Mesenchymal stem cell (in vitro differentiated cells and primary cell): ENCODE data around the gene WWOX.

Source experiments
- DNase-seq: peaks from one replicate; pipeline ENCODE4 v3.0.0-alpha.2; 2013
- H2AFZ ChIP-seq: one replicate; pipeline ENCODE4 v1.6.1; 2013; ENCODE audit warnings: low read depth, mild to moderate bottlenecking, control low read depth, inconsistent platforms, low read length, moderate library complexity
- H2AK5ac ChIP-seq: 2 replicates; pipeline ENCODE4 v1.6.1; 2013; ENCODE audit warnings: low read length, moderate library complexity, mild to moderate bottlenecking, inconsistent platforms; ENCODE audit not compliant: severe bottlenecking
- H2BK120ac ChIP-seq: one replicate; pipeline ENCODE4 v1.6.1; 2013; ENCODE audit warnings: low read depth, mild to moderate bottlenecking, inconsistent platforms, low read length, moderate library complexity
- H2BK12ac ChIP-seq, 2 experiments: one replicate each; pipeline ENCODE4 v1.6.1; 2013; ENCODE audit warnings: inconsistent platforms in 2 of 2, low read length in 2 of 2, mild to moderate bottlenecking in 2 of 2, moderate library complexity in 2 of 2, control low read depth in 1 of 2
- H2BK15ac ChIP-seq: one replicate; pipeline ENCODE4 v1.6.1; 2013; ENCODE audit warnings: mild to moderate bottlenecking, low read depth, inconsistent platforms; ENCODE audit not compliant: poor library complexity, severe bottlenecking
- H2BK5ac ChIP-seq: 2 replicates; pipeline ENCODE4 v1.6.1; 2013; ENCODE audit warnings: low read depth, mild to moderate bottlenecking, low read length, control low read depth, inconsistent platforms; ENCODE audit not compliant: poor library complexity, severe bottlenecking
- H3K14ac ChIP-seq, 2 experiments: one replicate each; pipeline ENCODE4 v1.6.1; 2013; ENCODE audit warnings: inconsistent platforms in 2 of 2, low read length in 2 of 2, control low read depth in 1 of 2, mild to moderate bottlenecking in 1 of 2, moderate library complexity in 1 of 2
- H3K18ac ChIP-seq, 2 experiments: one replicate each; pipeline ENCODE4 v1.6.1; 2013; ENCODE audit warnings: inconsistent platforms in 2 of 2, low read length in 2 of 2, control low read depth in 1 of 2, low read depth in 1 of 2, mild to moderate bottlenecking in 1 of 2
- H3K23ac ChIP-seq, 2 experiments: one replicate each; pipeline ENCODE4 v1.6.1; 2013; ENCODE audit warnings: inconsistent platforms in 2 of 2, low read length in 2 of 2, mild to moderate bottlenecking in 2 of 2, moderate library complexity in 2 of 2, control low read depth in 1 of 2
- H3K27ac ChIP-seq: 2 replicates; pipeline ENCODE4 v1.5.1; 2013; ENCODE audit warnings: mild to moderate bottlenecking, moderate library complexity, low read length, control low read depth, inconsistent platforms; ENCODE audit not compliant: poor library complexity, severe bottlenecking
- H3K27me3 ChIP-seq, 2 experiments: 2 replicates each; pipeline versions ENCODE4 v1.6.1 to v1.7.0; 2013; ENCODE audit warnings: low read length in 2 of 2, mild to moderate bottlenecking in 2 of 2, moderate library complexity in 2 of 2, control low read depth in 1 of 2, inconsistent platforms in 1 of 2; ENCODE audit not compliant: control insufficient read depth in 1 of 2, insufficient read depth in 1 of 2
- H3K36me3 ChIP-seq, 2 experiments: 2 replicates each; pipeline versions ENCODE4 v1.6.1 to v1.7.0; 2013; ENCODE audit warnings: low read length in 2 of 2, control low read depth in 1 of 2, inconsistent platforms in 1 of 2, low read depth in 1 of 2, mild to moderate bottlenecking in 1 of 2; ENCODE audit not compliant: insufficient read depth in 2 of 2, control insufficient read depth in 1 of 2
- H3K4ac ChIP-seq, 2 experiments: one replicate each; pipeline ENCODE4 v1.6.1; 2013; ENCODE audit warnings: inconsistent platforms in 2 of 2, low read length in 2 of 2, mild to moderate bottlenecking in 2 of 2, moderate library complexity in 2 of 2, control low read depth in 1 of 2, low read depth in 1 of 2
- H3K4me1 ChIP-seq: 2 replicates; pipeline ENCODE4 v1.6.1; 2013; ENCODE audit warnings: low read depth, low read length, control low read depth; ENCODE audit not compliant: control insufficient read depth, insufficient read depth
- H3K4me2 ChIP-seq: 2 replicates; pipeline ENCODE4 v1.6.1; 2013; ENCODE audit warnings: low read length, mild to moderate bottlenecking, inconsistent platforms; ENCODE audit not compliant: poor library complexity, severe bottlenecking
- H3K4me3 ChIP-seq, 2 experiments: 2 replicates each; pipeline versions ENCODE4 v1.5.1 to v1.7.0; 2013; ENCODE audit warnings: low read length in 2 of 2, mild to moderate bottlenecking in 2 of 2, control low read depth in 1 of 2, low read depth in 1 of 2; ENCODE audit not compliant: insufficient read depth in 1 of 2
- H3K79me1 ChIP-seq: replicated peaks from 2 replicates; pipeline ENCODE4 v1.6.1; 2013; ENCODE audit warnings: mild to moderate bottlenecking, control low read depth, low read length, inconsistent platforms; ENCODE audit not compliant: poor library complexity, severe bottlenecking
- H3K9ac ChIP-seq: 2 replicates; pipeline ENCODE4 v1.7.0; 2013; ENCODE audit warnings: mild to moderate bottlenecking, low read length, moderate library complexity
- H3K9me3 ChIP-seq: 2 replicates; pipeline ENCODE4 v1.7.0; 2013; ENCODE audit warnings: mild to moderate bottlenecking, low read length; ENCODE audit not compliant: control insufficient read depth
- H4K8ac ChIP-seq: one replicate; pipeline ENCODE4 v1.6.1; 2013; ENCODE audit warnings: inconsistent platforms, mild to moderate bottlenecking, low read length, moderate library complexity
- H4K91ac ChIP-seq: one replicate; pipeline ENCODE4 v1.6.1; 2013; ENCODE audit warnings: mild to moderate bottlenecking, low read length, inconsistent platforms
- WGBS: methylation state at CpG from one replicate; pipeline ENCODE4 v1.1.7; 2013; ENCODE audit warnings: mixed read lengths; 5-methylcytosine and 5-hydroxymethylcytosine counted together

The WWOX gene

DNA sequence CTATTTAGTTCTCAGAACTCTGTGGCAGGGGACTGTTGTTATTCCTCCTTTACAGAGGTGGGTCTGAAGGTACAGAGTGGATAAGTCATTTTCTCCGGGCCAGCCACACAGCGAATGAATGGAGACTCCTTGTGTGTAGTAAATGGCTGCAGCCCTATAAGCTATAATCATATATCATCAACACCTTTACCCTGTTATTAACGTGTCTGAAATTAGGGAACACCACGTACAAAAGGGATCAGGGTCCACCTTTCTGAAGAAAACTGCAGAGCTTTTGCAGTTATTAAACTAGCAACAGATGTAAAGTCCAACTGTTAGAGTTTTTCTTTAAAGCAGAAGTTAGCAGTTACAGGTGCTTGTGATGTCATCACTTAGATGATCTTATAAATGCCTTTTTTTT lies 804.4 kb downstream of the WWOX start:
- H3K14ac ChIP-seq, result no peak overlapping the region
- no peak overlapping the region for H2BK120ac ChIP-seq
- H3K9ac ChIP-seq, result no peak overlapping the region
- no peak overlapping the region for H2BK12ac ChIP-seq
- no peak overlapping the region for H2BK5ac ChIP-seq
- no peak overlapping the region for H3K27ac ChIP-seq
- no peak overlapping the region for H2AK5ac ChIP-seq
- H4K91ac ChIP-seq, result no peak overlapping the region
- no peak overlapping the region for H3K4me2 ChIP-seq
- no peaks in the 10 kb centered on the region for H3K4me1 ChIP-seq
- no peak overlapping the region for H2BK15ac ChIP-seq
- H3K4me3 ChIP-seq, result no peak overlapping the region
- H3K27me3 ChIP-seq, result no peaks in the 10 kb centered on the region
- no peak overlapping the region for H3K4ac ChIP-seq
- WGBS, result 73% methylated on average over 3 of the region's 4 CpGs
- H4K8ac ChIP-seq, result no peak overlapping the region
- no peak for DNase-seq
- no peak overlapping the region for H3K23ac ChIP-seq
- no peak overlapping the region for H2AFZ ChIP-seq
- no peaks in the 10 kb centered on the region for H3K79me1 ChIP-seq
- H3K36me3 ChIP-seq, result no peaks in the 10 kb centered on the region
- no peak overlapping the region for H3K18ac ChIP-seq
- no peaks in the 10 kb centered on the region for H3K9me3 ChIP-seq

DNA sequence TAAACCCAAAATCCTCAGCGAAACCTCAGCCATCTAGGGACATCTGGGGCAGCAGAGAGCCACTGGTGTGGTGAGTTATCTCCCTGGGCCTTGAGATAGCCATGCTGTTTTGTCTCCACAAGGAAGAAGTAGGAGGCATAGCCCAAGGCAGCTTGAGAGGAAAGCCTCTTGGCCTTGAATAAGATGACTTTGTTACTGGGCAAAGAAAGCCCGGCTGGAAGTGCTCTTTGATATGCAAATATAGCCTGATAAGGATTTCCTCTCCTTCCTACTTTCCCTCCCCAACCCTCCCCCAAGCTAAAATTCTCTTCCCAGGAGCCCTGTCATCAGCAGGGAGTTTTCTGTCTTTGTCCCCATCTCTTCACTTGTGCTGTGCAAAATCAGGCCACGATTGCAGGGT lies 806.7 kb downstream of the WWOX start:
- peaks cover 3% of the 10 kb centered on the region for H3K9me3 ChIP-seq
- H2BK120ac ChIP-seq, result no peak overlapping the region
- no peak for DNase-seq
- H4K91ac ChIP-seq, result no peak overlapping the region
- no peak overlapping the region for H3K9ac ChIP-seq
- WGBS, result 55% methylated on average over 3 of the region's 3 CpGs
- no peak overlapping the region for H2BK15ac ChIP-seq
- H3K4me3 ChIP-seq, result no peak overlapping the region
- no peak overlapping the region for H4K8ac ChIP-seq
- no peaks in the 10 kb centered on the region for H3K4me1 ChIP-seq
- H3K79me1 ChIP-seq, result no peaks in the 10 kb centered on the region
- H2AFZ ChIP-seq, result no peak overlapping the region
- no peaks in the 10 kb centered on the region for H3K36me3 ChIP-seq
- H3K4me2 ChIP-seq, result no peak overlapping the region
- no peak overlapping the region for H3K14ac ChIP-seq
- H2BK12ac ChIP-seq, result no peak overlapping the region
- H3K23ac ChIP-seq, result no peak overlapping the region
- H3K4ac ChIP-seq, result no peak overlapping the region
- H2AK5ac ChIP-seq, result no peak overlapping the region
- H3K27me3 ChIP-seq, result no peaks in the 10 kb centered on the region
- no peak overlapping the region for H3K18ac ChIP-seq
- no peak overlapping the region for H3K27ac ChIP-seq
- H2BK5ac ChIP-seq, result no peak overlapping the region

DNA sequence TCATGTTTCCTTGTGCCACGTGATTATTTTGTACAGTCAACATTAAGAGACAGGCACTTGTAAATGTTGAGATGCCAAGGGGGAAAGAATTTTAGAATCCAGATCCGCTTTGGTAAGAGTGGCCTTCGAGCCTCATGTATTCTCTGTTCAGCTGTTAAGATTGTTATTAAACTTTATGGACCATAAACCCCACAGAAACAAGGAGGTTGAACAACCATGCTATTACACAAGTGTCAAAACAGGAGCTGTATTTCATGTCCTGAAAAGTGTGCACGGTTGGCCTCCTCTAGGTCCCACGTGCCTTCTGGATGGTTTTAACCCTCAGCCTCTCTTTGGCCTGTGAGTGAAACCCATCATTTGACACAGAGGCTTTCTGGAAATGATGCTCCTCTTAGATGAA lies 809.8 kb downstream of the WWOX start:
- no peak overlapping the region for H3K23ac ChIP-seq
- H3K27me3 ChIP-seq, result no peaks in the 10 kb centered on the region
- no peak overlapping the region for H2AFZ ChIP-seq
- H3K4me3 ChIP-seq, result no peak overlapping the region
- H2BK15ac ChIP-seq, result no peak overlapping the region
- H2BK120ac ChIP-seq, result no peak overlapping the region
- H4K91ac ChIP-seq, result no peak overlapping the region
- H2BK5ac ChIP-seq, result no peak overlapping the region
- H4K8ac ChIP-seq, result no peak overlapping the region
- no peak overlapping the region for H3K4me2 ChIP-seq
- no peak for DNase-seq
- no peak overlapping the region for H2AK5ac ChIP-seq
- no peak overlapping the region for H2BK12ac ChIP-seq
- H3K9ac ChIP-seq, result no peak overlapping the region
- peaks cover 3% of the 10 kb centered on the region for H3K9me3 ChIP-seq
- H3K27ac ChIP-seq, result no peak overlapping the region
- WGBS, result 65% methylated on average over 5 of the region's 5 CpGs
- no peaks in the 10 kb centered on the region for H3K4me1 ChIP-seq
- no peak overlapping the region for H3K14ac ChIP-seq
- H3K79me1 ChIP-seq, result no peaks in the 10 kb centered on the region
- no peak overlapping the region for H3K4ac ChIP-seq
- no peak overlapping the region for H3K18ac ChIP-seq
- H3K36me3 ChIP-seq, result no peaks in the 10 kb centered on the region

DNA sequence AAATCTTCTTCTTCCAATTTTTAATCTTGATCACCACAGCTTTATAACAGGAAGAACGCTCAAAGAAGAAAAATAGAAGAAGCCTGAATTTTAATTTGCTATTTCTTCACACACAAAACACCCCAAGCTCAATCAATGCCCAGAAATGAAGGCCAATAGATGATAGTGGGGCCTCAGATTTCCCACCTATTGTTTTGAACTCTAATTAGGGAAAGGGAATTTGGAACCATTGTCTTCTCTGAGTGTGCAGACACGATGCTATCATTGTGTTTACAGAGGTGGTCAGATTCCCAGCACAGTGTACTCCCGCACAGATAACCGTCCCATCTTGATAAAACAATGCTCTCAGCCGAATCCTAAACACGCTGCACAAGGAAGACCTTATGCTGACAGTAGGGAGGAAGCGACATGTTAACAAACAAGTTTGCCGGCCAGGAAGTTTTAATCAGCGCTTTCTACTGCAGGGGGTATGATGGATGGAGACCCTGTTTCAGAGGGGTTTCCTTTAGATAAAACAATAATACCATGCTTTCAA lies 816.4 kb downstream of the WWOX start:
- H3K9ac ChIP-seq, result no peak overlapping the region
- no peak overlapping the region for H2BK12ac ChIP-seq
- no peak overlapping the region for H3K4ac ChIP-seq
- H3K23ac ChIP-seq, result no peak overlapping the region
- no peak overlapping the region for H4K8ac ChIP-seq
- H2AK5ac ChIP-seq, result no peak overlapping the region
- H3K18ac ChIP-seq, result no peak overlapping the region
- no peaks in the 10 kb centered on the region for H3K79me1 ChIP-seq
- no peaks in the 10 kb centered on the region for H3K27me3 ChIP-seq
- H3K14ac ChIP-seq, result no peak overlapping the region
- no peaks in the 10 kb centered on the region for H3K36me3 ChIP-seq
- H3K4me1 ChIP-seq, result no peaks in the 10 kb centered on the region
- H2BK120ac ChIP-seq, result no peak overlapping the region
- H2BK15ac ChIP-seq, result no peak overlapping the region
- no peak overlapping the region for H3K27ac ChIP-seq
- no peak overlapping the region for H3K4me2 ChIP-seq
- peaks cover 7% of the 10 kb centered on the region for H3K9me3 ChIP-seq
- no peak overlapping the region for H2AFZ ChIP-seq
- H4K91ac ChIP-seq, result no peak overlapping the region
- H2BK5ac ChIP-seq, result no peak overlapping the region
- no peak for DNase-seq
- H3K4me3 ChIP-seq, result no peak overlapping the region
- 33% methylated on average over 8 of the region's 9 CpGs for WGBS
